GM21360 (cell line): ENCODE measurements around the gene SMIM38.
"Not testable (repeated sequence)": the region's sequence is repeated elsewhere in the genome, so short reads cannot be mapped to it uniquely, and the experiment has no call there.

ENCODE experiments used
- ATAC-seq: cut with Tn5 transposase; IDR thresholded peaks from one replicate; pipeline ENCODE4 v1.9.1; 2021; ENCODE audit warnings: mild to moderate bottlenecking, moderate library complexity; ENCODE audit not compliant: unreplicated experiment

The SMIM38 gene

GRCh38 chr11:69137151-69137844 lies 18.4 kb upstream of the SMIM38 start:
- no peak for ATAC-seq

GRCh38 chr11:69138265-69138664 lies 17.5 kb upstream of the SMIM38 start:
- no peak for ATAC-seq

GRCh38 chr11:69140161-69140560 lies 15.6 kb upstream of the SMIM38 start:
- not testable (repeated sequence) for ATAC-seq

- ATAC-seq: no peak
Observed at GRCh38 chr11:69140635-69141034, 15.1 kb upstream of the SMIM38 start.

- ATAC-seq: no peak
Observed at GRCh38 chr11:69141742-69142141, 14.0 kb upstream of the SMIM38 start.

GRCh38 chr11:69142895-69143294 lies 12.8 kb upstream of the SMIM38 start:
- ATAC-seq: no peak

- ATAC-seq: no peak
Observed at GRCh38 chr11:69144316-69145049, 11.3 kb upstream of the SMIM38 start.

- ATAC-seq: no peak
Observed at GRCh38 chr11:69145050-69145380, 10.7 kb upstream of the SMIM38 start.

- ATAC-seq: no peak
Observed at GRCh38 chr11:69148377-69148762, 7.4 kb upstream of the SMIM38 start.

GRCh38 chr11:69148806-69149205 lies 6.9 kb upstream of the SMIM38 start:
- no peak for ATAC-seq

- not testable (repeated sequence) for ATAC-seq
Observed at GRCh38 chr11:69149338-69150045, 6.2 kb upstream of the SMIM38 start.

- no peak for ATAC-seq
Observed at GRCh38 chr11:69150175-69150574, 5.6 kb upstream of the SMIM38 start.

- no peak for ATAC-seq
Observed at GRCh38 chr11:69151836-69152235, 3.9 kb upstream of the SMIM38 start.

GRCh38 chr11:69152733-69153421 lies 2.9 kb upstream of the SMIM38 start:
- ATAC-seq: no peak

GRCh38 chr11:69153661-69154060 lies 2.1 kb upstream of the SMIM38 start:
- no peak for ATAC-seq

GRCh38 chr11:69154211-69154913 lies 1.4 kb upstream of the SMIM38 start:
- ATAC-seq: no peak

GRCh38 chr11:69154938-69155301 lies 815 bp upstream of the SMIM38 start:
- no peak for ATAC-seq

GRCh38 chr11:69156235-69156639 lies 502 bp downstream of the SMIM38 start:
- ATAC-seq: no peak

GRCh38 chr11:69156673-69157155 lies 979 bp downstream of the SMIM38 start:
- no peak for ATAC-seq

GRCh38 chr11:69157156-69157821 lies 1.6 kb downstream of the SMIM38 start:
- ATAC-seq: no peak
